Omental fat pad (tissue), 4 donors: ENCODE measurements around the gene PAK2. TPM values are rescaled to one million over a fixed set of nuclear protein-coding genes. Genes with fewer than 3 reads are reported as not detected.
A peak's percentile ranks its signal among the peaks of the same experiment; 100 is the strongest.
"Not testable (repeated sequence)": the region's sequence is repeated elsewhere in the genome, so short reads cannot be mapped to it uniquely, and the experiment has no call there.

Source experiments
- ATAC-seq: fragments of 150-250 bp; one replicate; pipeline ENCODE4 v1.9.1; 2016; ENCODE audit warnings: mild to moderate bottlenecking, moderate library complexity; ENCODE audit not compliant: low FRiP score
- DNase-seq: peaks from one replicate; pipeline ENCODE4 v3.0.0-alpha.2; 2019; ENCODE audit warnings: low spot score
- CTCF ChIP-seq, 3 donors: fragments of 450-650 bp; IDR thresholded peaks; one replicate each; pipeline ENCODE4 v1.5.1; 2016 to 2017; ENCODE audit warnings: antibody characterized with exemption in 3 of 3, mild to moderate bottlenecking in 3 of 3, moderate library complexity in 2 of 3
- total RNA-seq, 4 donors: library from RNA; depleted of rRNA; stranded (reverse); fragments of >200 nt; gene quantifications; one replicate each; pipeline ENCODE4 v1.1.0, GENCODE V29; 2016

PAK2 gene
- total RNA-seq, 4 donors from 2014 or later: 50.3 to 108 (median 81.0) TPM

- no peak for ATAC-seq
- no peak for DNase-seq
- no peak for TF ChIP-seq CTCF (IDR thresholded peaks at IDR 0.05)
These were observed 109.6 kb downstream of the PAK2 start for GRCh38 chr3:196849180-196849741.

GRCh38 chr3:196863000-196863399, 123.3 kb downstream of the PAK2 start:
- ATAC-seq, DNase-seq: not testable (repeated sequence)

- TF ChIP-seq CTCF (IDR thresholded peaks at IDR 0.05): no peak
- no peak for ATAC-seq
- no peak for DNase-seq
These were observed 127.5 kb downstream of the PAK2 start for GRCh38 chr3:196867155-196867506.

GRCh38 chr3:196867507-196868296, 128.0 kb downstream of the PAK2 start, which contains the start of gene SENP5:
Gene SENP5 (plus strand): TSS chr3:196867920. CDS start chr3:196885182, 17,262 bp downstream.
- DNase-seq (peak; percentile 56), ATAC-seq (peak; percentile 97)
- no peak for TF ChIP-seq CTCF (IDR thresholded peaks at IDR 0.05)

- TF ChIP-seq CTCF (IDR thresholded peaks at IDR 0.05): no peak
- peak; percentile 34 for ATAC-seq
- DNase-seq: no peak
These were observed 128.6 kb downstream of the PAK2 start for GRCh38 chr3:196868297-196868661.

GRCh38 chr3:196872316-196872715, 132.7 kb downstream of the PAK2 start:
- no peak for DNase-seq
- TF ChIP-seq CTCF (IDR thresholded peaks at IDR 0.05): no peak
- ATAC-seq: no peak

GRCh38 chr3:196874511-196875094, 134.9 kb downstream of the PAK2 start:
- ATAC-seq, DNase-seq: not testable (repeated sequence)

GRCh38 chr3:196875258-196875657, 135.6 kb downstream of the PAK2 start:
- ATAC-seq (no peak), DNase-seq (no peak)
- TF ChIP-seq CTCF (IDR thresholded peaks at IDR 0.05): no peak
